GM21825 (cell line): ENCODE data around the gene POLR2E.
"Not testable (repeated sequence)": the region's sequence is repeated elsewhere in the genome, so short reads cannot be mapped to it uniquely, and the experiment has no call there.

Experiments used
- ATAC-seq: cut with Tn5 transposase; IDR thresholded peaks from one replicate; pipeline ENCODE4 v1.9.1; 2021; ENCODE audit warnings: mild to moderate bottlenecking, moderate library complexity; ENCODE audit not compliant: unreplicated experiment

POLR2E gene

DNA sequence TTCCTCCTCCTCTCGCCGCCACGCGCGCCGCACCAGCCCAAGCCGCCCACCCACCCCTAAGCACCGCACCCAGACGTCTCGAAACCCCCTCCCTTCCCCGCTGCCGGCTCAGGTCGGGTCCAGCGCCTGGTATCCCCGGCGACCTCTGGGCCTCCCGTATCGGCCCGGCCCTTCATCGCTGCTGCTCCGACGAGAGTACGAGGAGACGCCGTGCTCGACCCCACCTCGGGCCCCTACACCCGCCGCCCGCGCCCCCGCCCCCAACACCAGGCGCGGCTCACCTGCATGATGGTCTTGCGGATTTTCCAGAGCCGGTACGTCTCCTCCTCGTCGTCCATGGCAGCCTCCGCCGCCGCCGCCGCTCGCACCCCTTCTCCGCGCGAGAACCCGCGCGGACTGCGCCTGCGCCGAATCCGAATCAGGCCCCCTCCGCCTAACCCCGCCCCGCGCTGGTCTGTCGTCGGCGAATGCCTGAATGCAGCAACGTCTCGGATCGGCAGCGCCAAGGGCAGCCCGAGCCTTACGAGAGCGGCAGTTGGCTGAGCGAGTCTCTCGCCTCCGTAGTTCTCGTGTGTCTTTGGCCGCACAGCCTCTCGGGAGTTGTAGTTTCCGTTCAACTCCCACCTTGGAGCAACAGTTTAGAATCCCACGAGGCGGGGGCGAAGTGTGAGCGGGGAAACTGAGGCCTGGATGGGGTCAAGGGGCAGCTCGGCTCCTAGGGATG, at the start of gene POLR2E:
Gene POLR2E (minus strand): TSS at position 398 of the 724 bp plus-strand sequence. CDS start 60 bp downstream, at position 338.
- peak; percentile 76 for ATAC-seq

DNA sequence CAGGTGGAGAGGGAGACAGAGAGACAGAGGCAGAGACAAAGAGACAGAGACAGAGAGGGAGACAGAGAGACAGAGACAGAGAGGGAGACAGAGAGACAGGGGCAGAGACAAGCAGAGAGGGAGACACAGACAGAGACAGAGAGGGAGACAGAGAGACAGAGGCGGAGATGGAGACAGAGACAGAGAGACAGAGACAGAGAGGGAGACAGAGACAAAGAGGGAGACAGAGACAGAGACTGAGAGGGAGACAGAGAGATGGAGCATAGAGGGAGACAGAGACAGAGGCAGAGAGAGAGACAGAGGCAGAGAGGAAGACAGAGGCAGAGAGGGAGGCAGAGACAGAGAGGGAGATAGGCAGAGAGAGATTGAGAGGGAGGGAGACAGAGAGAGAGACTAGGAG, 49.6 kb upstream of the POLR2E start:
- no peak for ATAC-seq

GRCh38 chr19:1143828-1144399, 48.7 kb upstream of the POLR2E start:
- no peak for ATAC-seq

DNA sequence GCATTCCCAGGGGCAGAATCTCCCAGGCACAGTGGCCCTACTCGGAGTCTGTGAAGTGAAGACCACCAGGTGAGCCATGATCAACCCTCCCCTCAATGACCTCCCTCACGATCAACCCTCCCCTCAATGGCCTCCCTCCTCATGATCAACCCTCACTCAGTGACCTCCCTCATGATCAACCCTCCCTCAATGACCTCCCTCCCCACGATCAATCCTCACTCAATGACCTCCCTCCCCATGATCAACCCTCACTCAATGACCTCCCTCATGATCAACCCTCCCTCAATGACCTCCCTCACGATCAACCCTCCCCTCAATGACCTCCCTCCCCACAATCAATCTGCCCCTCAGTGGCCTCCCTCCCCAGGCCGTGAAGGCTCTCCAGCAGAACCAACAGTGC, 46.8 kb upstream of the POLR2E start:
- ATAC-seq = no peak

DNA sequence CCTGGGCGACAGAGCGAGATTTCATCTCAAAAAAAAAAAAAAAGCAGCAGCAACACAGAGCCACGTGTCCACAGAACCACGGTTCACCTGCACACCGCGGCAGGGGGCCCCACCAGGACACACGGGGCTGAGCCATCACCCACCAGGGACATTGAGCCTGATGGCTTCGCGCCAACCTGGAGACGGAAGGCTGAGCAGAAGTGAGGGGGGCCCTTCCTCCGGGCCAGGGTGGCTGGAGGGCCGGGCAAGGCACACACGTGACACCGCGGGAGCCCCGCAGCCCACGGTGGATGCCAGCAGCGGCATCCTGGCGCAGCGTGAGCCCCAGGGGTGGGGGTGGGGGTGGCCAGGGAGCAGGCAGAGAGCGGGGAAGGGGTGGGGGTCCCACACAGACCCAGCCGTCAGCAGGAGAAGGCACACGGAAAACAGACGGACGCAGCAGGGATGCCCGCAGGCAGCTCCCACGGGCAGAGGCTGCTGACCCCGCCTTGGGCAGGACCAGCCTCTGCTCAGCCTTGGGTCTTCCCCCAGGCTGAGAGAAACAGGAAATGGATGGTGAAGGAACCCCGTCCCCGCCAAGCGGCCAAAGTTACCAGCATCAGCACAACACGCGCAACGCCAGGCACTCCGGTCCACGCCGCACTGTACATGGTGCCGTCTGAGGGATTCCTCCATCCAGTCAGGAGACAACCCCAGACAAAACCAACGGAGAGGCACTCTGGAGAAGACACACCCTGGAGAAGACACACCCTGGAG, 45.3 kb upstream of the POLR2E start:
- ATAC-seq = no peak

DNA sequence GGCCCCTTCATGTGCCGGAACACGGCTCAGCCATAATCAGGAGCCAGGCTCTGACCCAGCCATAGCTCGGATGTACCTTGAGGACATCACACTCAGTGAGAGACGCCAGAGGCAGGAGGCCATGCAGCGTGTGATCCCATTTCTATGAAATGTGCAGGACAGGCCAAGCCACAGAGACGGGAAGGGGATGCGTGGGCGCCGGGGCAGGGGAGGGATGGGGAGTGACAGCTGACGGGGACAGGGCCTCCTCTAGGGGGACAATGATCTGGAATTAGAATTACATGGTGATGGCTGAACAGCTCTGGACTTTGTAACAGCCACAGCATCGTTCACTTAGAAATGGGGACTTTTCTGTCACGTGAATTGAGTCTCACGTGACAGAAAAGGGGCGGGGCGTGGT, 44.0 kb upstream of the POLR2E start:
- no peak for ATAC-seq

DNA sequence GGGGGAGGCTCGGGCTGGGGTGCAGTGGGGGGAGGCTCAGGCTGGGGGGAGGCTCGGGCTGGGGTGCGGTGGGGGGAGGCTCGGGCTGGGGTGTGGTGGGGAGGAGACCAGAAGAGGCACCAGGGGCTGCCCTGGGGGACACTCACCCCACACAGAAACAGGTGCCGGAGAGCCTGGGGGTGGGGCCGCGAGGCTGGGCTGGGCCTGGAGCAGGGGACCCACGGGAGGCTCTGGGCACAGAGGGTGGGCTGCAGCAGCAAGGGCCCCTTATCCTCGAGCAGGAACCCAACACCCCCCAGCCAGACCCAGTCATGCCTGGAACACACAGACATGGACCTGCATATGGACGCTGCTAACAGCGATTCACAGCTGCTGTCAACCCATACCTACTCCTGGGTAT, 42.9 kb upstream of the POLR2E start:
- no peak for ATAC-seq

DNA sequence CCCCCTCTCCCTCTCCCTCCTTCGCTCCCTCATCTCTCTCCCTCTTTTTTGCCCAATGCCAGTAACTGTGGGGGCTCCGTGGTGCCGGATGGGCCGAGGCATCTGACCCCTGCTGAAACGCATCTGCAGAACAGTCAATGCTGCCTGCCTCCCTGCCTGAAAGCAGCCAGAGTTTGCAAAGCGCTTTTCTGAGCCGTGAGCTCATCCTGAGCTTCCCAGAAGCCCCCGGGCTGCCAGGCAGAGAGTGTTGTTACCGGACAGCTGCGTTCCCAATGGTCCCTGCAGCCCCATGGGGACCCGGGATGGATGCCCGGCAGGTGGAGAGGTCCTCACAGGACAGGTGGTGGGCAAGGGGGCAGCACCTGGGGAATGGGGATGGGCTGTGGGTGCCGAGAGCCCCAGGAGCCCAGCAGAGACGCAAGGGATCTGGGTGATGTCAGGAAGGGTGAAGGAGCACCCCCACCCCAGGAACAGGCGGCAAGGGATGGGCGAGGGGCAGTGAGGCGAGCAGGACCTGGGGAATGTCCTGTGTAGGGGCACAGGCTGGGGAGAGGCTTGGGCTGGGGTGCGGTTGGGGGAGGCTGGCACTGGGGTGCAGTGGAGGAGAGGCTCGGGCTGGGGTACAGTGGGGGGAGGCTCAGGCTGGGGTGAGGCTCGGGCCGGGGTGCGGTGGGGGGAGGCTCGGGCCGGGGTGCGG, 41.6 kb upstream of the POLR2E start:
- no peak for ATAC-seq

DNA sequence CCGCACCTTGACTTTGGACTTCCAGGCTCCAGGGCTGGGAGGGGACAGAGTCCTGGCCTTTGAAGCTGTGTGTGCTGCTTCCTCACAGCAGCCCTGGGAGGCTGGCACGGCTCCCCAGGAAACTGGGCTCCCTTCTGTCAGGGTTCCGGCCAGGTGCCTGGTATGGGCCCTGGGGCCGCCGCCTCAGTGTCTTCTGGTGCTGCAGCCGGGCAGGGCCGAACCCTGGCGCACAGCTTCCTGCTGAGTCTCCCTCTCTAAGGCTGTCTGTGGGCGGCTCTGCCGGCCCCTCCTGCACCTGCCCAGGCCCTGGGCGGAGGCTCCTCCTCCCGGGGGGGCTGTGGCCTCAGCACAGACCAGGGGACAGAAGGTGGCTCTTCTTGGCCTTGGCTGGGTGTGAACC, 41.0 kb upstream of the POLR2E start:
- ATAC-seq = no peak

- ATAC-seq = no peak
These were observed 40.3 kb upstream of the POLR2E start for GRCh38 chr19:1135454-1135853.

GRCh38 chr19:1134431-1134830, 39.3 kb upstream of the POLR2E start:
- ATAC-seq = no peak

GRCh38 chr19:1133471-1133929, 38.3 kb upstream of the POLR2E start:
- ATAC-seq = no peak

DNA sequence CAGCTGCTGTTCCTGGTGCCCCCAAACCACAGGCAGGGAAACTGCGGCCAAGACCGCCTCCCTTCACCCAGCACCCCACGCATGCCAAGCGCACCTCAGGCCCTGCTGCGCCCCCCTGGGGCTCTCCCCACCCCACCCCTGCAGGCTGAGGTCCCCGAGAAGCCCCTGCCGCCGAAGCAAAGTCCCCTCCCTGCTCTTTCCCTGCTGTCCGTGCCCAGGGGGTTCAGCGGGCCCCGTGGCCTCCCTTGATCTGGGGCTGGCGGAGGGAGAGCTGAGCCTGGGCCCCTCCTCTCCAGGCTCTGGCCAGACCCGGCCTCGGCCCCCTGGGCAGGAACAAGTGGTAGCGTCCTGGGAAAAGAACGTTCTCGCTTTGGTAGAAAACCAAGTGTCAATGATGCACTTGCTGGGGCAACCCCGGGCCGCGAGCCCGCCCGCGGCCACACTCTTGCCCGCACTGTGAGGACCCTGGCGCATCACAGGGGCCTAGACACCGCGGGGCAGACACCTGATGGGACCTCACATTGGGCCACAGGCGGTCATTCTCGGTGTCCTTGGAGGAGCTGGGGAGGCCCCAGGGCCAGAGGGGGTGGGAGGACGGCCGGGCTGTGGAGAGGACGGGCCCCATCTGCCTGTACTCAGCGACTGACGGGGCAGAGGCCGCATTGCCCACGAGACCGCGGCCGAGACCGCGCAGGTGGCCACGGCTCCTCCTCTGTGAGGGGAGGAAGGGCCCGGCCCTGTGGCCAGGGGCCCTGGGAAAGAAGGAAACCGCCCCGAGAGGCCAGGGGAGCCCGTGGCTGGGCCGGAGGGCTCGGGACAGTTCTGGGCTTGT, 37.6 kb upstream of the POLR2E start:
- peak; percentile 2 for ATAC-seq

GRCh38 chr19:1131718-1132551, 36.8 kb upstream of the POLR2E start:
- ATAC-seq = peak; percentile 39

DNA sequence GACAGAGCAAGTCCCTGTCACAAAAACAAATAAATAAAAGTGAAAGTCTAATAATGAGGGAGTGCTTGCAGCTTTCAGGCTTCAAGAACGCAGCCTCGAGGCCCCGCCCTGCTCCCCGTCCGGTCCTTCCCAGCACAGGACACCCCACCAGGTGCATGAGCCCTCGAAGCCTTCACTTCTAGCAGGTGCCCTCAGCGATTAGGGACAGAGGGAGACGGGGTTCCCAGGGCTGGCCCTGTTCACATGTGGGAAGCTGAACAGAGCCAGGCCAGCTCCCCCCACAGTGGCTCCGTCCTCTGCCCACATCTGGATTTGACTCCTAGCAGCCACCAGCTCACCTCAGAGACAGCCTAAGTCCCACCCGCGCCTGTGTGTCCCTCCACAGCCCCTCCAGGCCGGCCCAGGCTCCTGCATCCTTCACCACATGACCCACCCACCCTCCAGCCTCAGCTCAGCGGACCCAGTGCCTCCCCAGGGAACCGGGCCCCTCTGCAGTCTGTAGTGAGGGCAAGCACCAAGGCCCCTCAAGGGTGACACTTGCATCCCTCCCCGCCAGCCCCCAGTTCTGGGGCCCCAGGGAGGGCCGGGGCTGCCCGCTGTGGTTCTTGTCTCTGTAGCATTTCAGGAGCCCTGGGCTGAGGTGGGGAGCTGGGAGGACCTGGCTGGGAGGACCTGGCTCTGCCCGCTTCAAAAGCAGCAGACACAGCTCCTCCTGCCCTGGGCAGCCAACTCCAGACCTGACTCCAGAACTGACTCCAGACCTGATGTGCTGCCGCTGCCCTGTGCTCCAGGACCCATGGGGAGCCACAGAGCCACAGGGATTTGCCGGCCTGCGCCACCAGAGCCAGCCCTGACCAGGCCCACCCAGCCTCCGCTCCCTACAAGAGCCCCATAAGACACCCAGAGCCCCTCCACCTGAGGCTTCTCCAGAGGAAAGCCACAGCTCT, 35.9 kb upstream of the POLR2E start:
- no peak for ATAC-seq

DNA sequence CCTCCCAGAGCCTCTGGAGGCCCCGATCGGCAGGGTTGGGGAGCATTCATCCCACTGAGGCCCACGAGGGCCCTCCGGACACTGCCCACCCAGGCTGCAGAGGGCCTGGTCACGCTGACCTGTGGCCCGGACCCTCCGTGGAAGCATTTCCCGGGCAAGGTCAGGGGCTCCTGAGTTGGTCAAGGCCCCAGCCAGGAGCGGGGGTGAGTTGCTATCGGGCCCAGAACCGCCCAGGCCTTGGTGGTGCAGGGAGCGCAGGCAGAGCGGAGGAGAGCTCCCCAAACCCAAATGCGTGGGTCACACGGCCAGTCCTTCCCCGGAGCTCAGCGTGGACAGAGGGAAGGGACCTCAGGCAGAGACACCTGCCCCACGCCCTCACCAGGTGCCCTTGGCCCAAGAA, 34.4 kb upstream of the POLR2E start:
- no peak for ATAC-seq

DNA sequence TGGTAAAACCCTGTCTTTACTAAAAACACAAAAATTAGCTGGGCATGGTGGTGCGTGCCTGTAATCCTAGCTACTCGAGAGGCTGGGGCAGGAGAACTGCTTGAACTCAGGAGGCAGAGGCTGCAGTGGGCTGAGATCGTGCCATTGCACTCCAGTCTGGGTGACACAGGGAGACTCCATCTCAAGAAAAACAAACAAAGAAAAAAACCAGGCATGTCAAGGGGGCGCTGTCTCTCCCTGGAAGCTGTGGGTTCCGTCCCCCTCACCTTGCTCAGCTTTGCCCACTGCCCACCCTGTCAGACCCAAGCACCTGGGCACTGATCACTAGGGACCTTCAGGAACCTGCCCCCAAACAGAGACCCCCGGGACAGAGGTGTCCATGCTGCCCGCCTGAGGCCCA, 33.9 kb upstream of the POLR2E start:
- not testable (repeated sequence) for ATAC-seq

DNA sequence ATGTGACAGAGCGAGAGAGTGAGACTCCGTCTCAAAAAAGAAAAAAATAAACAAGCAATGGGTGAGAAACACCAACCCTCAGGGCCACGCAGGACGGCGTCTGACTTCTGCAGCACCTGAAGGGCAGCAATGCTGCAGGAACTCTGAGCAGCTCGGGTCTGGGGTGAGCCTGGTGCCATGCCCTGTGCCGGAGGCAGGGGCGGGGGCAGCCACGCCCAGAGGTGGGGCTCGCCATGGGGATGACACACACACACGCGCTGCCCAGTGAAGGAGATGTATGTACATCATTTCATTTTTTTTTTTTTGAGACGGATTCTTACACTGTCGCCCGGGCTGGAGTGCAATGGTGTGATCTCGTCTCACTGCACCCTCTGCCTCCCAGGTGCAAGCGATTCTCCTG, 32.9 kb upstream of the POLR2E start:
- ATAC-seq = no peak
